ENCODE measurements around the gene UVRAG. TPM values are rescaled to one million over a fixed set of nuclear protein-coding genes. Genes with fewer than 3 reads are reported as not detected.

The UVRAG gene
- total and polyA plus RNA-seq, 2 of the 13 experiments (the other 11 are each of a cell fraction or from before 2014, with no cell fraction given) = 9.7 to 17.3 TPM

- no peak for TF ChIP-seq RORA (CRISPR knock-in tag; IDR thresholded peaks at IDR 0.05)
- TF ChIP-seq KDM1A (CRISPR knock-in tag; IDR thresholded peaks at IDR 0.05) = 0 out of 2 replicates have a peak, but pooled peaks have one; percentile 5
- no peak for TF ChIP-seq CSRNP2 (CRISPR knock-in tag; conservative IDR thresholded peaks at IDR 0.05; ENCODE audit: low read depth)
- TF ChIP-seq MBNL3 (CRISPR knock-in tag; conservative IDR thresholded peaks at IDR 0.05) = no peak
- TF ChIP-seq EED (CRISPR knock-in tag; IDR thresholded peaks at IDR 0.05) = peak; percentile 65; the same call in 1 of the 2 replicates
- TF ChIP-seq CBFB (CRISPR knock-in tag; IDR thresholded peaks at IDR 0.05) = no peak
- peak; percentile 61 to 83 for TF ChIP-seq POLR2A (IDR thresholded peaks at IDR 0.05; ENCODE audit: insufficient read depth in 1 of 2, low read depth in 2 of 2, low read length in 2 of 2)
- peak; percentile 95 for TF ChIP-seq MYPOP (CRISPR knock-in tag; IDR thresholded peaks at IDR 0.05)
- peak; percentile 96 for TF ChIP-seq NFKB2 (CRISPR knock-in tag; IDR thresholded peaks at IDR 0.05; ENCODE audit: borderline replicate concordance)
- no peak; the same call in 1 of the 2 replicates for TF ChIP-seq RFXANK (CRISPR knock-in tag; IDR thresholded peaks at IDR 0.05)
- peak; percentile 98 for TF ChIP-seq FOXK2 (IDR thresholded peaks at IDR 0.05)
- no peak for TF ChIP-seq U2AF2 (IDR thresholded peaks at IDR 0.05; ENCODE audit: low read depth, low read length)
- TF ChIP-seq ZFP41 (CRISPR knock-in tag; IDR thresholded peaks at IDR 0.05; ENCODE audit: borderline replicate concordance) = 0 out of 2 replicates have a peak, but pooled peaks have one; percentile 65
- no peak for TF ChIP-seq ZNF775 (CRISPR knock-in tag; IDR thresholded peaks at IDR 0.05; ENCODE audit: borderline replicate concordance)
- peak; percentile 87; the same call in 1 of the 2 replicates for TF ChIP-seq ZNF784 (CRISPR knock-in tag; IDR thresholded peaks at IDR 0.05; ENCODE audit: borderline replicate concordance)
- peak; percentile 76; the same call in 1 of the 2 replicates for TF ChIP-seq ZNF44 (CRISPR knock-in tag; IDR thresholded peaks at IDR 0.05)
- no peak for TF ChIP-seq SP2 (CRISPR knock-in tag; IDR thresholded peaks at IDR 0.05)
- peak; percentile 17; the same call in 1 of the 2 replicates for TF ChIP-seq ZNF292 (CRISPR knock-in tag; IDR thresholded peaks at IDR 0.05; ENCODE audit: borderline replicate concordance, low read depth)
- TF ChIP-seq ZNF879 (CRISPR knock-in tag; IDR thresholded peaks at IDR 0.05) = peak; percentile 90; the same call in 1 of the 2 replicates
- no peak; the same call in 1 of the 2 replicates for TF ChIP-seq ZNF737 (CRISPR knock-in tag; IDR thresholded peaks at IDR 0.05; ENCODE audit: borderline replicate concordance)
- TF ChIP-seq NFE2 (CRISPR knock-in tag; IDR thresholded peaks at IDR 0.05) = no peak
- no peak; the same call in 1 of the 2 replicates for TF ChIP-seq KLF9 (CRISPR knock-in tag; IDR thresholded peaks at IDR 0.05; ENCODE audit: low read depth)
- 0 out of 2 replicates have a peak, but pooled peaks have one; percentile 11 for TF ChIP-seq ZNF530 (CRISPR knock-in tag; IDR thresholded peaks at IDR 0.05; ENCODE audit: low read depth)
- TF ChIP-seq HIVEP1 (CRISPR knock-in tag; IDR thresholded peaks at IDR 0.05) = peak; percentile 83; the same call in 1 of the 2 replicates
- TF ChIP-seq KDM2A (CRISPR knock-in tag; IDR thresholded peaks at IDR 0.05; ENCODE audit: borderline replicate concordance, low read depth) = peak; percentile 77
- TF ChIP-seq SNAPC5 (CRISPR knock-in tag; IDR thresholded peaks at IDR 0.05; ENCODE audit: borderline replicate concordance) = 0 out of 2 replicates have a peak, but pooled peaks have one; percentile 69
- TF ChIP-seq ELF3 (CRISPR knock-in tag; IDR thresholded peaks at IDR 0.05) = no peak
- TF ChIP-seq RFXAP (CRISPR knock-in tag; IDR thresholded peaks at IDR 0.05; ENCODE audit: borderline replicate concordance) = peak; percentile 68
- no peak for TF ChIP-seq HOXA7 (CRISPR knock-in tag; IDR thresholded peaks at IDR 0.05)
Observed at GRCh38 chr11:75768112-75768908, 46.7 kb upstream of the UVRAG start, which contains the start of gene DGAT2 (continued).

Data from HepG2 (cell line).